ENCODE data around the gene EYA4.

DNA sequence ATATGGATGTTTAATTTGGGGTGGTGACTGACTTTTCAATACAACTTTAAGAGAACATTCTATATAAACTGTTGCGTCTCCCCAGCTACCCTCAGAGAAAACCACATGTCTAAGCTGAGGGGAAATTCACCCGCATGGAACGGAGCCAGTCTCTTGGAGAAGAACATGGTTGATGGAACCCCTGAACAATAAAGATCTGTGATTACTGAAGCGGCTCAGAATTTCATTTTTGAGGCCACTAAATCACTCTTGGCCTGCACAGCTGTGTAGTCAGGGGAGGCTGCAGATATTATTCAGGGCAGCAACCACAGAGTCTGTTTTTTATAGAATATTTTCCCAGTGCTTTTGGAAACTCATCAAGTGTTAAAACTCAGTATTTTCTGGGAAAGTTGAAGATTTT lies 73.8 kb downstream of the EYA4 start:
- TF ChIP-seq, protein P1, sequence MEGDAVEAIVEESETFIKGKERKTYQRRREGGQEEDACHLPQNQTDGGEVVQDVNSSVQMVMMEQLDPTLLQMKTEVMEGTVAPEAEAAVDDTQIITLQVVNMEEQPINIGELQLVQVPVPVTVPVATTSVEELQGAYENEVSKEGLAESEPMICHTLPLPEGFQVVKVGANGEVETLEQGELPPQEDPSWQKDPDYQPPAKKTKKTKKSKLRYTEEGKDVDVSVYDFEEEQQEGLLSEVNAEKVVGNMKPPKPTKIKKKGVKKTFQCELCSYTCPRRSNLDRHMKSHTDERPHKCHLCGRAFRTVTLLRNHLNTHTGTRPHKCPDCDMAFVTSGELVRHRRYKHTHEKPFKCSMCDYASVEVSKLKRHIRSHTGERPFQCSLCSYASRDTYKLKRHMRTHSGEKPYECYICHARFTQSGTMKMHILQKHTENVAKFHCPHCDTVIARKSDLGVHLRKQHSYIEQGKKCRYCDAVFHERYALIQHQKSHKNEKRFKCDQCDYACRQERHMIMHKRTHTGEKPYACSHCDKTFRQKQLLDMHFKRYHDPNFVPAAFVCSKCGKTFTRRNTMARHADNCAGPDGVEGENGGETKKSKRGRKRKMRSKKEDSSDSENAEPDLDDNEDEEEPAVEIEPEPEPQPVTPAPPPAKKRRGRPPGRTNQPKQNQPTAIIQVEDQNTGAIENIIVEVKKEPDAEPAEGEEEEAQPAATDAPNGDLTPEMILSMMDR (IDR thresholded peaks at IDR 0.05): no peak
- no peak for TF ChIP-seq POLR2A (IDR thresholded peaks at IDR 0.05)
